ENCODE measurements around the gene PRAC2. TPM values are rescaled to one million over a fixed set of nuclear protein-coding genes. Genes with fewer than 3 reads are reported as not detected.
A peak's percentile ranks its signal among the peaks of the same experiment; 100 is the strongest.

The PRAC2 gene
- total RNA-seq, 1 donor from 2014 or later, result not detected

- DNase-seq (ENCODE audit: low read depth in 2 of 2), result no peak
Measured at GRCh38 chr17:48720266-48721008, 2.5 kb upstream of the PRAC2 start.

DNA sequence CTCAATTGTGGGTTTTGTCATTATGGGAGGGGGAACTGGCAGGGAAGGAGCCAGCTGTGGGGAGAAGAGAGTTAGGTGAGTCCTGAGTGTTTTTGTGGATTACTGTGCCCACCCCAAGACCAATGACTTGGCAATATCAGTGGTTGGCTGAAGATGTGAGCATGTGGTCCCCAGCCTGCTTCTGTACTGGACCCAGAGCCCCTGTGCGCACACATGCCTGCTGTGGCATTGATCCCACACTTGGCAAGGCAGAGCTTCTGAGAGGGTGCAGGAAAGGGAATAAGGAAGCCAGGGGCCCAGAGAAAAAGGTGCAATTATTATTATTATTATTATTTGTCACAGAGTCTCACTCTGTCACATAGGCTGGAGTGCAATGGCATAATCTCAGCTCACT, 2.0 kb upstream of the PRAC2 start:
- no peak for DNase-seq (ENCODE audit: low read depth in 2 of 2)

GRCh38 chr17:48722201-48722907, 631 bp upstream of the PRAC2 start, which contains the start of gene PRAC1:
Gene PRAC1 (minus strand): TSS chr17:48722518. CDS start chr17:48722392, 126 bp downstream.
- DNase-seq (ENCODE audit: low read depth in 2 of 2), result no peak

DNA sequence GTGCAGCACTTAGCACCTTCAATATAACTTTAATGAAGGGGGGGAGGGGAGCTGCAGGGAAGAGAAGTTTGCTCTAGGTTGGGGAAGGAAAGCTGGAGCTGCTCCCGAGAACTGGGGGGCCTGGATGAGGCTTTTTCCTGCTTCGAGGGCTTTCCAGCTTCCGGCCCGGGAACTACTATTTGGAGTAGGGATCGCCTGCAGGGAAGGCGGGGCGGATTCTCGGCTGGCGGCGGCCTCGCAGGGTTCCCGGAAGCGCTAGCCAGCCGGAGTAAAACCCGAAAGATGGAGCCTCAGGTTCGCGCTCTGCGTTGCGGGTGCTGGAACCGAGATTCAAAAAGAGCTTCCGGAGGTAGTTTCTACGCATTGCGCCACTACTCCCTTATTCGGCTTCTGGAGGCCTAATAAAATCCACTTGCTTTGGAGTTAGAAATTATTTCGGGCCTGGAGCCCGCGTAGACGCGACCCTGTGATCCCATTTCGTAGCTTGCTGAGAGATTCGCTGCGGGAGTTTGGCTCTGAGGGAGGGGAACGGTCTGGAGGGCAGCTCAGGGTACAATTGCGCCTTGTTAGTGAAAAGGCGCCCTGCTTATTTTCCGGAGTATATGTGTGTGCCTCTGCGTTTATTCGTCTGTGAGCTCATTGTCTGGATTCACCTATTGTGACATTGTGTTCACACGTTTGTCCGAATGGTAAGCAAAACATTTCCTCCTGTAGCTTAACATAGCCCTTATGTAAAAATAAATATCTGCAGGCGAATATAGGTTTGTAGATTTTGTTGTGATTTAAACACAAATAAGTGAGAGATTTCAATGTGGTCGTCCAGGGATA, 652 bp downstream of the PRAC2 start:
- no peak for DNase-seq (ENCODE audit: low read depth in 2 of 2)

GRCh38 chr17:48724251-48725003, 1.4 kb downstream of the PRAC2 start:
- DNase-seq (ENCODE audit: low read depth in 2 of 2), result peak; percentile 47 to 78

DNA sequence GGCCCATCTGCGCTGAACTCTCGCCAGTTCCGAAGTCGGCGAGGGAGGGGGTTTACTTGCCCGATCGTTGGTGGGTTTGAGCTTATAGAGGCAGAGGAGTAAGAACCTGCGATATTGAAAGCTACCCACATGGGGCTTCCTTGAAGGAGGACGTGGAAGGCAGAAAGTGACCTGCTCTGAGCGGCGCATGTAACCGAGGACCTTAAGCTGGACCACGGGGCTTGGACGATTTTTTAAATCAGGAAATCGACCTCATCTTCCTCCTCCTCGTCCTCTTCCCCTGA, 2.0 kb downstream of the PRAC2 start:
- no peak for DNase-seq (ENCODE audit: low read depth in 2 of 2)

- DNase-seq (ENCODE audit: low read depth in 2 of 2), result no peak
Measured at GRCh38 chr17:48725288-48726064, 2.5 kb downstream of the PRAC2 start.

- DNase-seq (ENCODE audit: low read depth in 2 of 2), result no peak
Measured at GRCh38 chr17:48726114-48726915, 3.3 kb downstream of the PRAC2 start.

GRCh38 chr17:48726916-48727286, 3.9 kb downstream of the PRAC2 start:
- DNase-seq (ENCODE audit: low read depth in 2 of 2), result no peak

- no peak for DNase-seq (ENCODE audit: low read depth in 2 of 2)
Measured at GRCh38 chr17:48727415-48728175, 4.6 kb downstream of the PRAC2 start.

- peak in 1 of 2 donors; percentile 44 for DNase-seq (ENCODE audit: low read depth in 2 of 2)
Measured at GRCh38 chr17:48728232-48729231, 5.5 kb downstream of the PRAC2 start, which contains the start of gene HOXB13. Gene HOXB13 (minus strand): TSS chr17:48728750. CDS start chr17:48728593, 157 bp downstream.

GRCh38 chr17:48729335-48730239, 6.6 kb downstream of the PRAC2 start:
- DNase-seq (ENCODE audit: low read depth in 2 of 2), result no peak

GRCh38 chr17:48730240-48730550, 7.2 kb downstream of the PRAC2 start:
- no peak for DNase-seq (ENCODE audit: low read depth in 2 of 2)

GRCh38 chr17:48731355-48731754, 8.4 kb downstream of the PRAC2 start:
- DNase-seq (ENCODE audit: low read depth in 2 of 2), result no peak

DNA sequence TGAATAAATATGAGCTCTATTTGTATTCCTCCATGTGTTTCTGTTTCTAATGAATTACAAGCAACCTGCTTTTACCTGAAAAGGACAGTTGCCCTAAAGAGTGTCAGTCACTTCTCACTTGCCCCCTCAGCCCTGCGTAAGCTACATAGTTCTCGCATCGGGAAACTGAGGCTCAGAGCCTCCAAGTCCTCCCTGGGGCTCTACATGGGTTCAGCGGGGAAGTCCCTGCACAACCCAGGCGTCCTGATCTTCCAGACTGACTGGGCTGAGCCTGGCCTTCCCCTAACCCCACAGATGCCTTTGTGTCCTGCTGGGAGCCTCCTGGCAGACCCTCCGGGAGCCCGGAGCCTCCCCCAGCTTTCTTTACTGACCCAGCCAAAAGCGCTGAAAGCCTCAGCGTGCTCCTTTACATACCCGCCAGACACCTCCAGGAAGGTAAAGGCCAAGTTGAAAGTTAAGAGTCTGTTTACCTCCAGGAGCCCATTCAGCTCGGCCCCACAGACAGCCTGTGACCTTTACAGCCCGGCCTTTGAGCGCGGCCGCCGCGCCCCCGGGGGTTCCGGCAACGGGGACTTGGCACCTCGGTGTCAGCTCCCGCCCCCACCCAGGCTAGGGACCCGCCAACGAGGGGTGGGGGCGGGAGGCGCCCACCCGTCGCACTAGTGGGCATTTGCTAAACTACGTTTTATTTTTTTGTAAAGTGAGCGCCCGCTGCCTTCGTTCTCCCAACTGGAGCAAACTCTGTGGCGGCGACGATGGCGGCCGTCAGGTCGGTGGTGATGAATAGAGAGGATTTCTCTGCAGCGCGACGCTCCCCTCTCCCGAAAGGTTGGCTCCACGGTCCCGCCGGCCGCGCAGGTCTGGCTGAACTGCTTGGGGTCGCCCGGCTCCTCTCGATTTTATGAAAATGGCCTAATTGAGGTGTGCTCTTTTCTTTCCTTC, 10.0 kb downstream of the PRAC2 start:
- DNase-seq (ENCODE audit: low read depth in 2 of 2), result no peak
